ENCODE results near the gene FBXL4.

The FBXL4 gene

GRCh38 chr6:98947411-98948292 is at the start of gene FBXL4:
Gene FBXL4, minus strand, starts transcription at chr6:98947946. Its CDS starts 20,958 bp downstream, at chr6:98926988.
- peaks cover 30% of the 10 kb centered on the region for H3K36me3 Mint-ChIP-seq (ENCODE audit: low read depth)
- peaks cover 42% of the 10 kb centered on the region for H3K9me3 Mint-ChIP-seq
- H3K4me1 Mint-ChIP-seq: peaks cover 18% of the 10 kb centered on the region
- peaks cover 5% of the 10 kb centered on the region for H3K27me3 Mint-ChIP-seq (ENCODE audit: low read depth, poor library complexity)
- TF ChIP-seq CTCF (IDR thresholded peaks at IDR 0.05): no peak
- no peak within 1 kb of the TSS for H3K27ac Mint-ChIP-seq
- H3K4me3 Mint-ChIP-seq: peak within 1 kb of the TSS; percentile 93
- peak; percentile 83 for DNase-seq

- peaks cover 5% of the 10 kb centered on the region for H3K4me1 Mint-ChIP-seq
- H3K4me3 Mint-ChIP-seq: no peak overlapping the region
- no peaks in the 10 kb centered on the region for H3K9me3 Mint-ChIP-seq
- no peak for TF ChIP-seq CTCF (IDR thresholded peaks at IDR 0.05)
- peaks cover 12% of the 10 kb centered on the region for H3K27me3 Mint-ChIP-seq (ENCODE audit: low read depth, poor library complexity)
- H3K36me3 Mint-ChIP-seq (ENCODE audit: low read depth): no peaks in the 10 kb centered on the region
- no peak overlapping the region for H3K27ac Mint-ChIP-seq
- no peak for DNase-seq
Observed at GRCh38 chr6:98995116-98995515, 47.4 kb upstream of the FBXL4 start.

- H3K4me3 Mint-ChIP-seq: no peak overlapping the region
Observed at GRCh38 chr6:98992535-98992934, 44.8 kb upstream of the FBXL4 start.

GRCh38 chr6:98986071-98986615 is 38.4 kb upstream of the FBXL4 start:
- H3K27ac Mint-ChIP-seq: no peak overlapping the region
- H3K27me3 Mint-ChIP-seq (ENCODE audit: low read depth, poor library complexity): peaks cover 8% of the 10 kb centered on the region
- no peak for TF ChIP-seq CTCF (IDR thresholded peaks at IDR 0.05)
- H3K36me3 Mint-ChIP-seq (ENCODE audit: low read depth): no peaks in the 10 kb centered on the region
- H3K4me1 Mint-ChIP-seq: peaks cover 6% of the 10 kb centered on the region
- DNase-seq: no peak
- H3K9me3 Mint-ChIP-seq: no peaks in the 10 kb centered on the region
- no peak overlapping the region for H3K4me3 Mint-ChIP-seq

More at GRCh38 chr6:98992535-98992934, 44.8 kb upstream of the FBXL4 start:
- H3K36me3 Mint-ChIP-seq (ENCODE audit: low read depth): no peaks in the 10 kb centered on the region
- H3K27ac Mint-ChIP-seq: no peak overlapping the region
- H3K27me3 Mint-ChIP-seq (ENCODE audit: low read depth, poor library complexity): peaks cover 4% of the 10 kb centered on the region
- H3K4me1 Mint-ChIP-seq: no peaks in the 10 kb centered on the region
- no peak for TF ChIP-seq CTCF (IDR thresholded peaks at IDR 0.05)
- DNase-seq: no peak
- H3K9me3 Mint-ChIP-seq: no peaks in the 10 kb centered on the region

- Mint-ChIP-seq H3K36me3 (ENCODE audit: low read depth) (no peaks in the 10 kb centered on the region), H3K27me3 (ENCODE audit: low read depth, poor library complexity) (peaks cover 8% of the 10 kb centered on the region), H3K27ac (no peak overlapping the region), H3K4me3 (no peak overlapping the region), H3K9me3 (no peaks in the 10 kb centered on the region), H3K4me1 (peaks cover 12% of the 10 kb centered on the region)
- no peak for DNase-seq
- no peak for TF ChIP-seq CTCF (IDR thresholded peaks at IDR 0.05)
Observed at GRCh38 chr6:98985391-98985790, 37.6 kb upstream of the FBXL4 start.
